ENCODE measurements around the gene PWWP2B.

The PWWP2B gene

DNA sequence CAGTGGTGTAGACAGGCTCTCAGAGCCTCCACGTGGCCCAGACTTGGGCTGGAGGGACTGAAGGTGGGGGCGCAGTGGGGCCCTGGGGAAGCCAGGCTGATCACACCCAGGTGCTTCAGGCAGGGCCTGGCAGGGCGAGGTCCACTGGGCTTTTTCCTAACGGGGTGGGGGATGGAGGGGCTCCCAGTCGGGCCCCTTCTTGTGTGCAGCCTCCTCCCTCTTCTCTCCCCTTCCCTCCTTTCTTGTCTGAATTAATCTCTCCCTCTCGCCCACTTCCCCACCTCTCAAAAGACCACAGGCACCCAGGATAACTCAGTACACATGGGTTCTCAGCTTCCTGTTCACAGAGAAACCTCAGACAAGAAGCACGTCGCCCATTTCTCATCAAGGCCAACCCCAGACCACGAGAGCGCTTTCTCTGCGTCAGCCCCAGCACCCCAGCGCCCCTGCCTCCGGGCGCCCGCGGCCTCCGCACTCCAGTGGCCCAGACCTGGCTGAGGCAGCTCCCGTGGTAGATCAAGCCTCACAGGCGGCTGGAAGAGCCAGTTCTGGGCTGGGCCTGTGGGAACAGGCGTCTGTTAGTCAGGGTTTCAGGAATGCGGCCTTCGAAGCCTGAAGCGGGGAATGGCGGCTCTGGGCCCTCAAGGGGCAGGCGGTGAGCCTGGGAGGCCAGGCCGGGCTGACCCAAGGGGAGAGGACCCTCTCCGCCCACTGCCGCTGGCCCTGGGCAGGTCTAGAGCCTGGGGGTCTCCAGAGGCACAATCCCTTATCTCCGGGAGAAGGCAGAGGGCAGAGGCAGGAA, 50.6 kb downstream of the PWWP2B start:
- peak; percentile 44 to 57 for DNase-seq (ENCODE audit: low read depth in 2 of 2)

GRCh38 chr10:132448248-132448731, 51.3 kb downstream of the PWWP2B start:
- no peak for DNase-seq (ENCODE audit: low read depth in 2 of 2)

GRCh38 chr10:132449051-132449810, 52.2 kb downstream of the PWWP2B start:
- DNase-seq (ENCODE audit: low read depth in 2 of 2): no peak

- no peak for DNase-seq (ENCODE audit: low read depth in 2 of 2)
Observed at GRCh38 chr10:132449811-132450181, 52.8 kb downstream of the PWWP2B start.

GRCh38 chr10:132450466-132450824, 53.4 kb downstream of the PWWP2B start:
- no peak for DNase-seq (ENCODE audit: low read depth in 2 of 2)

DNA sequence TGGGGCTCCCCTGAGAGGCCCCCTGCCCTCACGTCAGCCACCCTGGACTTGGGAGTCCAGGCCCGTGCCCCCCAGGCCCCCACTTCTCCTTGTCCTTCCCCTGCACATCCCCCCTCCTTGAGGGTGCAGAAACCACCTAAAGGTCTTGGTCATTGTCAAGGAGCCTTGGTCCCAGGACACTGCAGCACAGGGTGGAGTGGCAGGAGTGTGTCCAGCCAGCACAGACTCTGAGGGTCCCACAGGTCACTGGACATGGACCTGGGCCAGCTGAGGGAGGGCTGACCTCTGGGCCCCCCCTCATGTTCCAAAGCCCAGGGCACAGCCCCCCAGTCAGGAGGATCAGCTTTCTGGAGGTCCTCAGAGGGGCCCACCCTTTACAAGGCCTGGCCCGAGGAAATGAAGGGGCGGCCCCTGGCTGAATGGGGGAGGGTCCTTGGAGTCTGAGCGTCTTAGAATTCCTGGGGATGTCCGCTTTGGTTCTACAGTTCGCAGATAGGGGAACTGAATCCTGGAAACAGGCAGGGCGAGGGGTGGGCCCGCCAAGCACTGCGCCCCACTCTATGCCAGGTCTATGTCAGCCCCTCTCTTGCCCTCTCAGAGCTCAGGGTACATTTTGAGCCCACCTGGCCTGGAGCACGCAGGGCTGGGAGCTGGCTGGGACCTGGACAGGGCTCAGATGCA, 54.0 kb downstream of the PWWP2B start:
- no peak for DNase-seq (ENCODE audit: low read depth in 2 of 2)

DNA sequence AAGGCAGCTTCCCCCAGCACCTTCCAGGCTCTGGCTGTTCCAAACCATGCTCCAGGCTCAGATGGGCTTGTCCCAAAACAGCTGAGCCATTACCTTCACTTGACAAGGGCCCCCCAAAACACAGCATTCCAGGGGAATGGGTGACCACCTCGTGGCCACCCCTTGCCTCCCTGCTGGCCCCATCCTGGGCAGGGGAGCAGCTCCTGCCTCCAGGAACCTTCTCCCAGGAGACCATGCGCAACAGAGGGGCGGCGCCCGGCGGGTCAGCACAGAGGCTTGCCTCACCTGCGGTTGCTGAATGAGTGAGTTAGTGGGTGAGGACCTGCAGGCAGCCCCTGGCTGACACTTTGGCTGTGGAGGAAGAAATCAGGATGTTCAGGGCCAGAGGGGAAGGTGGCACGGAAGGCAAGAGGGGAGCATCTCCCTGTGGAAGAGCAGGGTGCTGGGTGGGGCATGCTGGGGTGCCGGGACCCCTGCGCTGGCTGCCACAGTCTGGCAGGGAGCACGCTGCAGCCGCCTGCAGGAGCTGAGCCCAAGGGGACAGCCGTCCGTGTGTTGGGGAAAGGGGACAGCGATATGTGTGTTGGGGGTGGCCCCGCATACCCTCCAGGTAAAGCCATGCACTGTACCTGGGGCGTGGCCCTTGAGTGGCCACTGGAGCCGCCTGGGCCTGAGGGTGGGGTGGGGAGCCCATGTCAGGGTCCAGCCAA, 54.7 kb downstream of the PWWP2B start:
- no peak for DNase-seq (ENCODE audit: low read depth in 2 of 2)

DNA sequence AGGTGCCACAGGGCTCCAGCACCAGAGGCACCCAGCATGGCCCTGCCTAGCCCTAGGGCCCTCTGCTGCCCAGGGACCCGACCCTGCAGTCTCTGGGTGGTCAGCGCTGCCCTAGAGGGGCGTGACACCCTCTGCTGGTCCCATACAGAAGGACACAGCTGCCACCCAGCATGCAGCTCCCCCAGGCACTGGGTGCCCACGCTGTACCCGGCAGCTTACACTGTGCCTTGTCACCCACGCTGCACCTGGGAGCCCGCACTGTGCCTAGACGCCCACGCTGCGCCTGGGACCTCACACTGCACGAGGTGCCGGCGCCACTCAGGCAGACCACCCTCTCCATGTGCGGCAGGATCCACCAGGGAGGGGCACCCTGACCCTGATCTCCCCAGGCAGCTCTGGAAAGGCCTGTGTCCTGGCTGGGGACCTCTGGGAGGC, 55.2 kb downstream of the PWWP2B start:
- no peak for DNase-seq (ENCODE audit: low read depth in 2 of 2)

DNA sequence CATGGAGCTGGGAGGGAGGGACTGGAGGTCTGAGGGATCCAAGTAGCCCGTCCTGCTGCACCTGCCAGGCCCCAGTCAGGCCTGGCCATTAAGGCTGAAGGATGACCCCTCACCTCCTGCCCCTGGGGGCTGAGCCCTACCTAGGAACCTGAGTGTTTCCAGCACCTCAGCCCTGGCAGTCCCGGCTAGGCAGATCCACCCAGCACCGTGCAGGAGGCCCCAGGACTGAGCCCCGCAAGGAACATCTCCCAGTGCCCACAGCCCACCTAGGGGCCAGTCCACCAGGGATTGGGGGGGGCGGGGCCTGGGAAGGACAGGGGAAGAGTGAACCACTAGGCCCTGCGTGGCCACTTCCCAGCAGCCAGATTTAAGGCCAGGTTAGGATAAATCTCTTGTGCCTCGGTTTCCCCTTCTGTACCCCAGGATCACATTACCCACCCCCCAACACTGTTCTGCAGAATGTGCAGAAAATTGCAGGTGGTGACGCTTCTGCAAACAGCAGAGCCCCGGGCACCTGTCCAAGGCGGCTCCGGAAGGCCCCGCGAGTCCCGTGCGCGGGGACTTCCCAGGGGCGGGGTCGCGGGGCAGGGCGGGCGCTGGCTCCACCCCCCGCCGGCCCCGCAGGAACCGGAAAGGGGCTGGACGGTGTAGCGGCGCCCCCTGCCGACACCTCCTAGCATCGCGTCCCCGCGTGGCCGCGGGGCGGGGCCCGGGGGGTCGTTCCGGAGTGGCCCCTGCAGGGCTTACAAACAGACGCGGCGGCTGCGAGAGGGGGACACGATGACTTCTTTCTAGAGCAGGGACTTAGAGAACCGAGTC, 55.9 kb downstream of the PWWP2B start:
- peak in 1 of 2 experiments; percentile 16 for DNase-seq (ENCODE audit: low read depth in 2 of 2)

DNA sequence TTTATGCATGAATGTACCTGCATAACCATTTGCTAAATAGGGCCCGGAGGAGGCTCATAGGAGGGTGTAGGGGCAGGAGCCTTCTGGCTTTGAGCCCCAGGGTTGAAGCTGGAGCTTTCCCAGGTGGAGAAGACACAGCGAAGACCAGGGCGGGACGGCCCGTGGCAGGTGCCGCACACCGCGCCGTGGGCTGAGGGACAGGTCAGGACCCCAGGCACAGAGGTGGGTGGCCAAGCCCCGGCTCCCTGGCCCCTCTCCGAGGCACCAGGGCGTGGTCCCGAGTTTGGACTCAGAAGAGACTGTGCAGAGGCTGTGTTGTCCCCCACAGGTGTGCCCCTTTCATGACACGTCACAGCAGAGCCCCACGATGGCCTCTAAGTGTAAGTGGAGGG, 56.5 kb downstream of the PWWP2B start:
- no peak for DNase-seq (ENCODE audit: low read depth in 2 of 2)

GRCh38 chr10:132454296-132455198, 57.5 kb downstream of the PWWP2B start:
- DNase-seq (ENCODE audit: low read depth in 2 of 2): no peak

DNA sequence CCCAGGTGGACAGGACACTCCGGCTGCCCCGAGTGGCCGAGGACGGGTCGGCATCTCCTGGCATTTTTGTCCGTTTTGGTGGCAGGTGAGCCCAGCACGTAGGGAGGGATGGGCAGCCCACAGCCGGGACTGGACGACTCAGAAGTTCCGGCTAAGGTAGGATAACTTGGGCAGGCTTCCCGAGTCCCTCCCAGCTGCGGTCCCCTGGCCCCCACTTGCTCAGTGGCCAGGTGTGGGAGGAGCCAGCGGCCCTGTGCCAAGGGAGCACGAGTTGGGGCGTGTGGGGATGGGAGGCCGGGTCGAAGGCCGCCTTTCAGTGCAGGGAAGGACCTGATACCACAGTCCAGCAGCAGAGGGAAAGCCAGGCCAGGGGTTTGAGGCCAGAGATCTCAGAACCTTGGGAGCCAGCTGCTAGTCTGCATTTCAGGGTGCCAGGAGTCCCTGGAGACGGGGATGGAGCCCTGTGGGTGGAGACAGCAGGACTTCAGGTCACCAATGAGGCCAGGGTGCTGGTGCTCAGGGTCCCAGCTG, 58.5 kb downstream of the PWWP2B start:
- no peak for DNase-seq (ENCODE audit: low read depth in 2 of 2)

DNA sequence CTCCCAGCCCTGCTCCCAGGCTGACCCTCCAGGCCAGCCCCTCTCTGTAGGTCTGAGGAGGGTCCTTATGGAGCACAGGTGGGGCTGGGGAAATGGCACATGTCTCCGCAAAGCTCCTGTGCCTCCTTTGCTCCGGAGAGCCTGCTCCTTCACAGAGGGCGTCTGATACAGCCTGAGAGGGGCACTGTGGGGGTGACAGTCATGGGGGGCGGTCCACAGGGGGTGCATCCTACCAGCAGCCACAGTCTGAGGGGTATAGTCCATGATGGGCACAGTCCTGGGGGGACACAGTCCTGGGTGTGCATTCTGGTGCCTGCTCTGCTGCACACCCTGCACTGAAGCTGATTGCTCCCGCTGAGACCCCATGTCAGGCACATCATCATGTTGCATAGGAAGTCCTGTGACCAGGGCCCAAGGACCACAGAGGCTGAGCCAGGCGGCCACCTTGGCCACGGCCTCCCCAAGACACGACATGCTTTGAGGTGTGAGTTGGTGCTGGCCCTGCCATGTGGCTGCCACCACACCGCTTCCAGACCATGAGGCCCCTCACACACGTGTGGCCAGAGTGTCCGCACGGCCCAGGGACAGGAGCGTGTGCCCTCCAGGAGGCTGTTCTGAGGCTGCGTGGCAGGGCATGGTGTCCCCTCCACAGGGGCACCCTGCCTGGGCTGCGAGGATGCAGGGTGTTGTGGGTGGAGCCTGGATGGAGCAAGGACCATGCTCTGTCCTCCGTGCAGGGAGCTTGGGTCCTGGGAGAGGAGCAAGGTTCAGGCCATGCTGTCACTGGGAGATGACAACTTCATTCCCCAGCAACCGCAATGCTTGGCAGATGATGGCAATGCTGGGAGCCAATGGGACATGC, 59.2 kb downstream of the PWWP2B start:
- DNase-seq (ENCODE audit: low read depth in 2 of 2): no peak

DNA sequence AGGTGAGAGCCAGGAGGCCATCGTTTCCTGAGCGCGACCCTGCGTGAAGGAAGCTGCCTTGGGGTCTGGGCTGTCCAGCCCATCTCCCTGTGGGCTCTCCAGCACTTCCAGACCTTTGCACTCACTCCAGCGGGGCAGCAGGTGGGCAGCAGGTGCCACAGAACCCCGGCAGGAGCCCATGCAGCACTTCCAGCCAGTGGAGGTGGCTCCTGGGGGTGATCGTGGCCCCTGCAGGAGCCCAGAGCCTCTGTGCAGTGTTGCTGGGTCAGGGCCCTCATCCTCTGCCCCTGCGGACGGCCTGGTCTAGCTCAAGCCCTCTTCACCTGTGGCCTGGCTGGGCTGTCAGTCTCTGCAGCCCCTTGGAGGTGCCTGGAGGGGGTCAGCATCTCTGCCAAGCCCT, 59.9 kb downstream of the PWWP2B start:
- no peak for DNase-seq (ENCODE audit: low read depth in 2 of 2)

DNA sequence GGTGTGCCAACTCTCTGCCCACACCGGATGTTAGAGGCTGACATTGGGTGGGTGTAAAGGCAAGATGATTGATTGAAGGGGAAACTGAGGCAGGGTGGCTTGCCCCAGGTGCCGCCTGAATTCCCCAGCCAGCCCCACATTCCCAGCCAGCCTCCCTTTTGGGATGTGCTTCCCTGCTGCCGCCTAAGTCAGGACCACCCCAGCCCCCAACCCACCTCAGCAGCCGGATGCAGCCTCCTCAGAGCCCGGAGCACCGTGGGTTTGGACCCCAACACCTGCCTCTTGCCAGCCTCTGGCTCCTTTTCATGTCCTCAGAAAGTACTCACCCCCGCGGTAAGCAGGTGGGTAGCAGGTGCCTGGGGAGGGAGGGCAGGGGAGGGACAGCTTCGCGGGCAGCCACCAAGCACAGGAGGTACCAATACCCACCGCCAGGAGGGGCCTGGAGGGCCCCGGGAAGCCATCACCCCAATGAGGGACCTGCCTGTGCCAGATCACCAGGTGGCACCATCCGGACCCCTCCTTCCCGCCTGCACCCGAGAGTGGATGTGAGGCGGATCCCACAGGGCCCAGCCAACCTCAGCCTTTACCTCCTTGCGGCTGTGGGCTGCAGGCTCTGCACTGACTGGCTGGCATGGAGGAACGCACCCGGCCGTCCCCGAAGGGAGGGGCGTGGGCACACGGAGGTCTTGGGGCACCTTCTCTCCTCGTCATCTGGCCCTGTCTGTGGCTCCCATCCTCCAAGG, 60.5 kb downstream of the PWWP2B start:
- no peak for DNase-seq (ENCODE audit: low read depth in 2 of 2)

GRCh38 chr10:132458071-132458585, 61.1 kb downstream of the PWWP2B start:
- DNase-seq (ENCODE audit: low read depth in 2 of 2): no peak

DNA sequence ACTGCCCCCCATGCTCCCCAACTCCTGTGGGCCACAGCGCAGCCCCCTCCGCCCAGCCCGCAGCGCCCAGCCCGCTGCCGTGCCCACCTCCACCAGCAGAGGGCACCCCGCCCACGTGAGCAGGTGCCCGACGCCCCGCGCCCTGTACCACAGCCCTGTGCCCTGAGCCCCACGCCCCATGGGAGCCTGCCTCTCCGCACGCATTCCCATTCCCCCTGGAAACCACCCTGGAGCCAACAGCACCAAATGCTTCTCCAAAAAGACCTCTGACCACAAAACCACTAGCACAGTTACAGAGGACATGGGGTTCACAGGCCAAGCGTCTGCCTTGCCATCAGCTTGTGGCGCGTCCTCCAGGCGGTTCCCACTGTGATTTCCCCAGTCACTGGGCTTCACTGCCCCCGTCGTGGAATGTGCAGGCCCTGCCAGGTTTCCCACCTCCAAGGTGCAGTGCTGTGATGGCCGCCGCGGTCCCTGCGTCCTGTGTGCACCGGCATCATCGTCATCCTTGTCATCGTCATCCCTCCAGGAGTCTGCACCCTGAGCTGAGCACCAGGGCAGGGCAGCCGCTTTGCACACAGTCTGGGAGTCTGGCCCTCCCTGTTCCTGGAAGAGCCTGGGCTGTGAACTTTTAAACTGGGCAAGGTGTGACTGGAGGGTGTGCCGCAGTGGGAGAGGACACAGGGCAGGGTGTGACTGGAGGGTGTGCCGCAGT, 61.7 kb downstream of the PWWP2B start:
- DNase-seq (ENCODE audit: low read depth in 2 of 2): no peak
